ENCODE data around the gene PSMA5. TPM values are rescaled to one million over a fixed set of nuclear protein-coding genes. Genes with fewer than 3 reads are reported as not detected.

The PSMA5 gene
- total and polyA plus RNA-seq, 2 of the 13 experiments (the other 11 are each of a cell fraction or from before 2014, with no cell fraction given), result 140 to 169 TPM

- TF ChIP-seq ZNF318 (CRISPR knock-in tag; IDR thresholded peaks at IDR 0.05) (no peak), ZSCAN5A (CRISPR knock-in tag; IDR thresholded peaks at IDR 0.05; ENCODE audit: borderline replicate concordance) (0 out of 2 replicates have a peak, but pooled peaks have one; percentile 54), BCLAF1 (IDR thresholded peaks at IDR 0.05) (no peak), TOPORS (CRISPR knock-in tag; IDR thresholded peaks at IDR 0.05) (0 out of 2 replicates have a peak, but pooled peaks have one; percentile 24), ZNF589 (CRISPR knock-in tag; conservative IDR thresholded peaks at IDR 0.05) (peak; percentile 73; the same call in 1 of the 2 replicates), MAF1 (CRISPR knock-in tag; IDR thresholded peaks at IDR 0.05; ENCODE audit: borderline replicate concordance) (no peak), ZFP36 (IDR thresholded peaks at IDR 0.05; ENCODE audit: borderline replicate concordance, low read depth, low read length, partially characterized antibody) (no peak), ZNF234 (CRISPR knock-in tag; conservative IDR thresholded peaks at IDR 0.05) (no peak), PHF20 (CRISPR knock-in tag; IDR thresholded peaks at IDR 0.05) (peak; percentile 60; the same call in 1 of the 2 replicates), MTA3 (CRISPR knock-in tag; IDR thresholded peaks at IDR 0.05) (no peak), GRHL1 (CRISPR knock-in tag; conservative IDR thresholded peaks at IDR 0.05) (no peak), PAF1 (CRISPR knock-in tag; IDR thresholded peaks at IDR 0.05) (no peak), FOXA3 (CRISPR knock-in tag; IDR thresholded peaks at IDR 0.05) (peak; percentile 99), RBFOX2 (IDR thresholded peaks at IDR 0.05; ENCODE audit: low read depth, low read length) (no peak; the same call in none of the 2 replicates)
These were observed 33.2 kb downstream of the PSMA5 start (continued) for GRCh38 chr1:109392788-109393616.
